Aorta (tissue), 5 donors: ENCODE data around the gene SOX13. TPM values are rescaled to one million over a fixed set of nuclear protein-coding genes. Genes with fewer than 3 reads are reported as not detected.

ENCODE experiments used
- ATAC-seq: fragments of 200-7000 bp; cut with Tn5 transposase; one replicate; pipeline ENCODE4 v1.9.1; 2022; ENCODE audit warnings: moderate library complexity; ENCODE audit not compliant: low FRiP score
- DNase-seq, 2 donors: peaks; one replicate each; pipeline ENCODE4 v3.0.0-alpha.2; 2020
- H3K27ac ChIP-seq, 2 donors: one replicate each; pipeline ENCODE4 v1.5.1; 2013; ENCODE audit warnings: low read length in 2 of 2, mild to moderate bottlenecking in 2 of 2, moderate library complexity in 2 of 2, control low read depth in 1 of 2, inconsistent platforms in 1 of 2, low read depth in 1 of 2
- H3K27me3 ChIP-seq, 2 donors: one replicate each; pipeline ENCODE4 v1.6.1; 2013; ENCODE audit warnings: control low read depth in 1 of 2, low read length in 1 of 2, mild to moderate bottlenecking in 1 of 2, moderate library complexity in 1 of 2; ENCODE audit not compliant: insufficient read depth in 2 of 2, control insufficient read depth in 1 of 2
- H3K36me3 ChIP-seq, 2 donors: one replicate each; pipeline ENCODE4 v1.6.1; 2013; ENCODE audit warnings: control low read depth in 1 of 2, low read length in 1 of 2, mild to moderate bottlenecking in 1 of 2; ENCODE audit not compliant: insufficient read depth in 2 of 2, control insufficient read depth in 1 of 2
- H3K4me1 ChIP-seq, 2 donors: one replicate each; pipeline ENCODE4 v1.6.1; 2013; ENCODE audit warnings: low read length in 2 of 2, control low read depth in 1 of 2, mild to moderate bottlenecking in 1 of 2, moderate library complexity in 1 of 2; ENCODE audit not compliant: insufficient read depth in 2 of 2, control insufficient read depth in 1 of 2
- H3K4me3 ChIP-seq, 2 donors: one replicate each; pipeline ENCODE4 v1.5.1; 2013; ENCODE audit warnings: low read length in 2 of 2, control low read depth in 1 of 2, mild to moderate bottlenecking in 1 of 2
- H3K9me3 ChIP-seq: one replicate; pipeline ENCODE4 v1.6.1; 2013; ENCODE audit warnings: mild to moderate bottlenecking, low read length; ENCODE audit not compliant: control insufficient read depth
- WGBS, 2 donors: extraction: QIAGEN DNeasy Blood & Tissue Kit; methylation state at CpG; one replicate each; pipeline ENCODE4 v1.1.7; 2013; 5-methylcytosine and 5-hydroxymethylcytosine counted together
- intact Hi-C, 2 donors: fragments of 100-400 bp; cut with DNase I; formaldehyde crosslinking; loops; one replicate each; pipeline versions ENCODE4 v1.14.2 to v1.15.0; 2022
- long read RNA-seq, 2 donors: library from polyadenylated mRNA; unstranded; transcript quantifications; one replicate each; pipeline ENCODE4 v2.0.0, GENCODE V29; 2020 to 2021
- polyA plus RNA-seq, 2 donors: library from polyadenylated mRNA; stranded (reverse); fragments of 200-250 nt; gene quantifications; one replicate each; pipeline ENCODE4 v1.2.3, GENCODE V29; 2013
- total RNA-seq, 2 donors: library from RNA; stranded (reverse); fragmentation: NEBNext Ultra II Directional; extraction: Animal tissue kit (Norgen Biotek cat#: 25700); gene quantifications; one replicate each; pipeline ENCODE4 v1.2.1, GENCODE V29; 2021
- donor health status: healthy with polysubstance abuse.
- donor health status: Bipolar disorder and iron deficiency.
- donor health status: DM: no; HTN: no; CAD: no.
- donor health status: DM: no; HTN: no; CAD: no.
- donor health status: DM: yes; HTN: yes; CAD: no.

SOX13 gene
- total RNA-seq = 10 to 100 TPM; 40.9 to 52.8 TPM
- polyA plus RNA-seq = 10 to 100 TPM in 1 of 2 donors, 1 to 10 TPM in 1; 9.6 to 16.3 TPM
- long read RNA-seq, donor 1, partial matches to known transcripts = 5 of 15 reads
- long read RNA-seq, donor 1, other reads (novel, unspliced or antisense) = 10 of 15 reads
- long read RNA-seq, donor 2, partial matches to known transcripts = 0 of 11 reads
- long read RNA-seq, donor 2, other reads (novel, unspliced or antisense) = 10 of 11 reads

DNA sequence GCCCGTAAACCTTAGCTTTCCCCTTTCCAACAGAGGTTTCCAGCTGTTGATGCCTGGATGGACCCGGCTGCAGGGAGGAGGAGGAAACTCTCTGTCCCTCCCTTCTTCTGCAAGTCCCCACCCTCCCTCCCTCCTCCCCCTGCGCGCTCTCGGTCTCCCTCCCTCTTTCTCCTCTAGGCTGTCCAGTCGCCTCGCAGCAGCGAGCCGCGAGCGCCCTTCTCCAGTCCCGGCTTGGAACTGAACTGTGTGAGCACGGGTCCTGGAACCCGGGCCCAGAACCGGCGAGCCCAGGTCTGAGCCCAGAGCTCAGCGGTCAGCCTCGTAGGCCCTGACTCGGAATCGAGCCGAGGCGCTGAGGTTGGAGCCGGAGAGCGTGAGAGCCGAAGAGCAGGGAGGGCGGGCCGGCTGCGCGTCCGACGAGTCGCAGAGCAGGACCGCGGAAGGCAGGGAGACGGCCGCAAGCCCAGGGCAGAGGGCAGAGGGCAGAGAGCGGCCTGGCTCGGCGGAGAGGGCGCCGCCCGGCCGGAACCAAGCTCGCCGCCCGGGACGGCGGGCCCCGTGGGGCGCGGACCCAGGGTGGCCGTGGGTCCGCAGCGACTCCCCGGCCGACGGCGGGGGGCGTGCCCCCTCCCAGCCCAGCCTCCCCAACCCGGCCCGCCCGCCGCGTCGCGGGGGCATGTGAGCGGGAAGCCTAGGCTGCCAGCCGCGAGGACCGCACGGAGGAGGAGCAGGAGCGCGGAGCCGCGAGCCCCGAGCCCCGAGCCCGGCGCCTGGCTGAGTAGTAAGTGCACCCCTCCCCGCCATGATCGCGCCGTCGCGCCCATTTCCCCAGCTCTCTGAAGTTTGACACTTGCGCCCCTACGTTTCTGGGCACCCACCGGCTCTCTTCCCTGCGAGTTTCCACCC is at the start of gene SOX13:
TSS of gene SOX13 (plus strand) at position 185 of the 906 bp plus-strand sequence. CDS start 39,801 bp downstream, outside the sequence.
- Histone ChIP-seq H3K9me3 (no peaks in the 10 kb centered on the region), H3K4me1 (no peaks in the 10 kb centered on the region), H3K4me3 (peak within 1 kb of the TSS; percentile 70 to 89), H3K36me3 (no peaks in the 10 kb centered on the region), H3K27me3 (no peaks in the 10 kb centered on the region), H3K27ac (peak within 1 kb of the TSS in 1 of 2 donors; percentile 82)
- peak; percentile 89 for ATAC-seq
- intact Hi-C loops = loop anchor here (2.0 kb wide), 2 partner anchors 54 to 56 kb away; no protein-coding TSS in a partner anchor
- DNase-seq = peak; percentile 91 to 94
- WGBS, 2 donors = 0 to 1% methylated on average over 68 to 89 of the region's 89 CpGs

GRCh38 chr1:204025917-204026707 is 46.8 kb upstream of the SOX13 start:
- Histone ChIP-seq H3K27me3 (no peaks in the 10 kb centered on the region), H3K36me3 (no peaks in the 10 kb centered on the region), H3K4me1 (no peaks in the 10 kb centered on the region), H3K4me3 (no peak overlapping the region), H3K9me3 (no peaks in the 10 kb centered on the region), H3K27ac (no peak overlapping the region)
- intact Hi-C loops = no loop called here
- DNase-seq (no peak), ATAC-seq (no peak)
- 50 to 54% methylated on average over 17 of the region's 17 CpGs for WGBS, 2 donors

GRCh38 chr1:204027446-204027845 is 45.5 kb upstream of the SOX13 start:
- intact Hi-C loops = no loop called here
- DNase-seq = no peak
- Histone ChIP-seq H3K27me3 (no peaks in the 10 kb centered on the region), H3K36me3 (no peaks in the 10 kb centered on the region), H3K4me3 (no peak overlapping the region), H3K9me3 (no peaks in the 10 kb centered on the region), H3K27ac (no peak overlapping the region), H3K4me1 (no peaks in the 10 kb centered on the region)
- 89 to 91% methylated on average over 3 of the region's 3 CpGs for WGBS, 2 donors
- no peak for ATAC-seq

GRCh38 chr1:204029016-204029415 is 43.9 kb upstream of the SOX13 start:
- intact Hi-C loops = no loop called here
- Histone ChIP-seq H3K4me3 (no peak overlapping the region), H3K36me3 (no peaks in the 10 kb centered on the region), H3K27ac (no peak overlapping the region), H3K9me3 (no peaks in the 10 kb centered on the region), H3K4me1 (no peaks in the 10 kb centered on the region), H3K27me3 (no peaks in the 10 kb centered on the region)
- ATAC-seq (no peak), DNase-seq (peak in 1 of 2 donors; percentile 45)
- 85 to 88% methylated on average over 11 of the region's 11 CpGs for WGBS, 2 donors

GRCh38 chr1:204031098-204031710 is 41.7 kb upstream of the SOX13 start:
- no peak overlapping the region for H3K27ac ChIP-seq
- intact Hi-C loops = no loop called here
- WGBS, 2 donors = 64 to 67% methylated on average over 11 of the region's 11 CpGs
- H3K27me3 ChIP-seq = no peaks in the 10 kb centered on the region
- no peak for DNase-seq
- no peak overlapping the region for H3K4me3 ChIP-seq
- H3K36me3 ChIP-seq = no peaks in the 10 kb centered on the region
- ATAC-seq = no peak
- H3K4me1 ChIP-seq = no peaks in the 10 kb centered on the region
- no peaks in the 10 kb centered on the region for H3K9me3 ChIP-seq

- Histone ChIP-seq H3K4me3 (no peak overlapping the region), H3K4me1 (no peaks in the 10 kb centered on the region), H3K36me3 (no peaks in the 10 kb centered on the region), H3K9me3 (no peaks in the 10 kb centered on the region), H3K27ac (no peak overlapping the region), H3K27me3 (no peaks in the 10 kb centered on the region)
- ATAC-seq (no peak), DNase-seq (no peak)
- intact Hi-C loops = no loop called here
- WGBS, 2 donors = 73 to 75% methylated on average over 4 of the region's 4 CpGs
Measured at GRCh38 chr1:204032642-204033235, 40.2 kb upstream of the SOX13 start.

DNA sequence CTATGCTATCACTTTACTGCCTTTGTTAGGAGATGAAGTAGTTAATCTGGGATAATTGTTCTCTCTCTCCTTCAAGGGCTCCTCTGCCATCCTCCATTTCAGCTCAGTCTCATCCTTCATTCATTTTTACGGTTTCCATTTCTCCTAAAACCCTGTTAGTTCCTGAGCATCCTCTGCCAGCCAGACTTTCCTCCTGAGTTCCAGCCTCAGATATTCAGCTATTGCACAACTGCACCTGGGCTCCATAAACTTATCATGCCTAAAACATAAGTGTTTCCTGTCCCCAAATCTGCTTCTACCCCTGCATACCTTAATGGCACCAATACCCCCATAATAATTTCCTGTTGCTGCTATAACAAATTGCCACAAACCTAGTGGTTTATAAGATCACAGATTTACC is 39.6 kb upstream of the SOX13 start:
- Histone ChIP-seq H3K36me3 (no peaks in the 10 kb centered on the region), H3K4me3 (no peak overlapping the region), H3K4me1 (no peaks in the 10 kb centered on the region), H3K27ac (no peak overlapping the region), H3K9me3 (no peaks in the 10 kb centered on the region), H3K27me3 (no peaks in the 10 kb centered on the region)
- ATAC-seq (no peak), DNase-seq (no peak)
- intact Hi-C loops = no loop called here
- WGBS, 2 donors = 71 to 81% methylated on average over 1 of the region's 1 CpG
